ENCODE data around the gene MMP25.

- TF ChIP-seq EZH2 (IDR thresholded peaks at IDR 0.05; ENCODE audit: insufficient read depth, poor library complexity, severe bottlenecking) = no peak
- TF ChIP-seq EZH2phosphoT487 (IDR thresholded peaks at IDR 0.05; ENCODE audit: insufficient read depth, low read depth) = no peak
Observed at GRCh38 chr16:3038896-3039295, 7.5 kb upstream of the MMP25 start.

Data from GM23248 (cell line).